ENCODE results near the gene SCN3A.

SCN3A gene

DNA sequence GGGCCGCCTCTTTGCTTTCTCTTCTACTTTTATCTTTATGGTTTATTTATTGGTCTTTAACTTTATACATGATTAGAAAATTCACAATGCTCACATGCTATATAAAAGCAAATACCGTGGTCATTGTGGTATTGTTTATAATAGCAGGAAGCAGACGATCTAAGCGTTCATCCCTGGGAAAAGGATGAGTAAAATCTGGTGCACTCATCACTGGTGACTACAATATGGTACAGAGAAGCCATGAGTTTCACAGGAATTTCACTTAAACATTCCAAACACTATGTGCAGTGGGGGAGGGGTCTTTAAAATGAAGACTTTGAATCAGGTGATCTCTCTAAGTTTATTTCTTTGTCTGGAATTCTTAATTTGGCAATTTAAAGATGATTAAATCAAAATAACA is 97.9 kb downstream of the SCN3A start:
- H3K4me3 ChIP-seq (ENCODE audit: low read depth, low read length): no peak overlapping the region
- TF ChIP-seq, protein P1, sequence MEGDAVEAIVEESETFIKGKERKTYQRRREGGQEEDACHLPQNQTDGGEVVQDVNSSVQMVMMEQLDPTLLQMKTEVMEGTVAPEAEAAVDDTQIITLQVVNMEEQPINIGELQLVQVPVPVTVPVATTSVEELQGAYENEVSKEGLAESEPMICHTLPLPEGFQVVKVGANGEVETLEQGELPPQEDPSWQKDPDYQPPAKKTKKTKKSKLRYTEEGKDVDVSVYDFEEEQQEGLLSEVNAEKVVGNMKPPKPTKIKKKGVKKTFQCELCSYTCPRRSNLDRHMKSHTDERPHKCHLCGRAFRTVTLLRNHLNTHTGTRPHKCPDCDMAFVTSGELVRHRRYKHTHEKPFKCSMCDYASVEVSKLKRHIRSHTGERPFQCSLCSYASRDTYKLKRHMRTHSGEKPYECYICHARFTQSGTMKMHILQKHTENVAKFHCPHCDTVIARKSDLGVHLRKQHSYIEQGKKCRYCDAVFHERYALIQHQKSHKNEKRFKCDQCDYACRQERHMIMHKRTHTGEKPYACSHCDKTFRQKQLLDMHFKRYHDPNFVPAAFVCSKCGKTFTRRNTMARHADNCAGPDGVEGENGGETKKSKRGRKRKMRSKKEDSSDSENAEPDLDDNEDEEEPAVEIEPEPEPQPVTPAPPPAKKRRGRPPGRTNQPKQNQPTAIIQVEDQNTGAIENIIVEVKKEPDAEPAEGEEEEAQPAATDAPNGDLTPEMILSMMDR (IDR thresholded peaks at IDR 0.05; ENCODE audit: low read depth, low read length, missing control alignments): no peak
- DNase-seq (ENCODE audit: low read depth): no peak

GRCh38 chr2:165087933-165088901 is 115.6 kb downstream of the SCN3A start:
- TF ChIP-seq, protein P1 (IDR thresholded peaks at IDR 0.05; ENCODE audit: low read depth, low read length, missing control alignments): no peak
- DNase-seq (ENCODE audit: low read depth): no peak
- no peak overlapping the region for H3K4me3 ChIP-seq (ENCODE audit: low read depth, low read length)

DNA sequence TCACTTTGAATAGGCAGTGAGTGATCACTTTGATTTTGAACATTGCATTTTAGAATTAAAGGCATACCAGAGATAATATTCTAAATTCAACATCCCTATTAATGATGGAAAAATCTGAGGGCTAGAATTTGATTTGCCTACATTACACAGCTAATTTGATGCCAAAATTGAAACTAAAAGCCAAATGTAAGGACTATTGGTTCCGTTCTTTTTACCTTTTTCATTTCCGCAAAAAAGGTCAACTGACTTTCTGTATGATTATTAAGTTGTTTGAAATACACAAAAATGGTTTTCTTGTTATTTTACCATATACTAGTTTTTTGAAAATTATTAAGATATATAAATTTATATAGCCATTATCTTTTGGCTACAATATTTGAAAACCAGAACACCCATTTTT is 117.5 kb downstream of the SCN3A start:
- no peak for DNase-seq (ENCODE audit: low read depth)
- no peak overlapping the region for H3K4me3 ChIP-seq (ENCODE audit: low read depth, low read length)
- TF ChIP-seq, protein P1 (IDR thresholded peaks at IDR 0.05; ENCODE audit: low read depth, low read length, missing control alignments): no peak

GRCh38 chr2:165083326-165083725 is 120.5 kb downstream of the SCN3A start:
- no peak for DNase-seq (ENCODE audit: low read depth)
- no peak overlapping the region for H3K4me3 ChIP-seq (ENCODE audit: low read depth, low read length)
- TF ChIP-seq, protein P1 (IDR thresholded peaks at IDR 0.05; ENCODE audit: low read depth, low read length, missing control alignments): no peak

DNA sequence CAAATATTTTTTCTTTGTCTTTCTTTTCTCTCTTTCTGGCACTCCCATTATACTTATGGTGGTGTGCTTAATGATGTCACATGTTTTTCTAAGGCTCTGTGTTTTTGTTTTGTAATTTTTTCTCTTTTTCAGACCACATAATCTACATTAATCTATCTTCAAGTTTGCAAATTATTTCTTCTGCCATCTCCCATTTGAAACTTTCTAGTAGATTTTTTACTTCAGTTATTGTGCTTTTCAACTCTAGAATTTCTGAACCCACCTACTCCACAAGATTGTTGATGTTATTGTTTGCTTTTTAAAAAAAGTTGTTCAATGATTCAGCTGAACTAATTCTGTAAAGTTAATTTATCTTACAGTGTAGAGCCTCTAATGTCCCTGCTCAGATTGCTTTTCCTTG is 121.4 kb downstream of the SCN3A start:
- TF ChIP-seq, protein P1 (IDR thresholded peaks at IDR 0.05; ENCODE audit: low read depth, low read length, missing control alignments): no peak
- DNase-seq (ENCODE audit: low read depth): no peak

GRCh38 chr2:165081276-165081675 is 122.6 kb downstream of the SCN3A start:
- no peak overlapping the region for H3K4me3 ChIP-seq (ENCODE audit: low read depth, low read length)
- DNase-seq (ENCODE audit: low read depth): no peak
- TF ChIP-seq, protein P1 (IDR thresholded peaks at IDR 0.05; ENCODE audit: low read depth, low read length, missing control alignments): no peak

More for the DNA sequence above, 121.4 kb downstream of the SCN3A start:
- H3K4me3 ChIP-seq (ENCODE audit: low read depth, low read length): no peak overlapping the region

Measured in GM12864 (cell line).